ENCODE data around the gene SEC61A2.

Gene SEC61A2

DNA sequence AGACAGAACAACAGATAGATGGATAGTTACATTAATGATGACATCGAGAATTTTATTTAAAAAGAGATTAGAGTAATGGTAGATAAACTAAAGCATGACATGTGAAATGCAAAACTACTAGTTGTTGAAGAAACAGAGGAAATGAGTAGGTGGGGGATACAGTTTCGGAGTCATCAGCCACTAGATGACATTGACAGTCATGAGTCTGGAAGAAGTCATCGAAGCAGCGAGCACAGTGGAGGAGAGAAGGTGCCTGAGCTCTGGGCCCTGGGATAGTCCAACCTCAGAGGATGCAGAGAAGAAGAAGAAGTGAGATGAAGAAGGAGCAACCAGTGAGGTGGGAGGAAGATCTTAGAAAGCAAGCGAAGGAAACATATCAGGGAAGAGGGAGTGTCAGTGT, 20.2 kb upstream of the SEC61A2 start:
- TF ChIP-seq, protein P1, sequence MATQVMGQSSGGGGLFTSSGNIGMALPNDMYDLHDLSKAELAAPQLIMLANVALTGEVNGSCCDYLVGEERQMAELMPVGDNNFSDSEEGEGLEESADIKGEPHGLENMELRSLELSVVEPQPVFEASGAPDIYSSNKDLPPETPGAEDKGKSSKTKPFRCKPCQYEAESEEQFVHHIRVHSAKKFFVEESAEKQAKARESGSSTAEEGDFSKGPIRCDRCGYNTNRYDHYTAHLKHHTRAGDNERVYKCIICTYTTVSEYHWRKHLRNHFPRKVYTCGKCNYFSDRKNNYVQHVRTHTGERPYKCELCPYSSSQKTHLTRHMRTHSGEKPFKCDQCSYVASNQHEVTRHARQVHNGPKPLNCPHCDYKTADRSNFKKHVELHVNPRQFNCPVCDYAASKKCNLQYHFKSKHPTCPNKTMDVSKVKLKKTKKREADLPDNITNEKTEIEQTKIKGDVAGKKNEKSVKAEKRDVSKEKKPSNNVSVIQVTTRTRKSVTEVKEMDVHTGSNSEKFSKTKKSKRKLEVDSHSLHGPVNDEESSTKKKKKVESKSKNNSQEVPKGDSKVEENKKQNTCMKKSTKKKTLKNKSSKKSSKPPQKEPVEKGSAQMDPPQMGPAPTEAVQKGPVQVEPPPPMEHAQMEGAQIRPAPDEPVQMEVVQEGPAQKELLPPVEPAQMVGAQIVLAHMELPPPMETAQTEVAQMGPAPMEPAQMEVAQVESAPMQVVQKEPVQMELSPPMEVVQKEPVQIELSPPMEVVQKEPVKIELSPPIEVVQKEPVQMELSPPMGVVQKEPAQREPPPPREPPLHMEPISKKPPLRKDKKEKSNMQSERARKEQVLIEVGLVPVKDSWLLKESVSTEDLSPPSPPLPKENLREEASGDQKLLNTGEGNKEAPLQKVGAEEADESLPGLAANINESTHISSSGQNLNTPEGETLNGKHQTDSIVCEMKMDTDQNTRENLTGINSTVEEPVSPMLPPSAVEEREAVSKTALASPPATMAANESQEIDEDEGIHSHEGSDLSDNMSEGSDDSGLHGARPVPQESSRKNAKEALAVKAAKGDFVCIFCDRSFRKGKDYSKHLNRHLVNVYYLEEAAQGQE (IDR thresholded peaks at IDR 0.05; ENCODE audit: insufficient read depth in 1 of 2, low read depth in 2 of 2, low read length in 2 of 2): no peak
- TF ChIP-seq SIN3A (IDR thresholded peaks at IDR 0.05; ENCODE audit: borderline replicate concordance, insufficient read depth, low read length): no peak
- no peak for TF ChIP-seq FOXP2 (optimal IDR thresholded peaks at IDR 0.05; ENCODE audit: borderline replicate concordance, extremely low read depth, extremely low read length, insufficient read depth)
- TF ChIP-seq POLR2AphosphoS5 (IDR thresholded peaks at IDR 0.05; ENCODE audit: low read depth, low read length): no peak
- no peak for TF ChIP-seq TAF1 (IDR thresholded peaks at IDR 0.05; ENCODE audit: borderline replicate concordance, insufficient read depth, low read length)

DNA sequence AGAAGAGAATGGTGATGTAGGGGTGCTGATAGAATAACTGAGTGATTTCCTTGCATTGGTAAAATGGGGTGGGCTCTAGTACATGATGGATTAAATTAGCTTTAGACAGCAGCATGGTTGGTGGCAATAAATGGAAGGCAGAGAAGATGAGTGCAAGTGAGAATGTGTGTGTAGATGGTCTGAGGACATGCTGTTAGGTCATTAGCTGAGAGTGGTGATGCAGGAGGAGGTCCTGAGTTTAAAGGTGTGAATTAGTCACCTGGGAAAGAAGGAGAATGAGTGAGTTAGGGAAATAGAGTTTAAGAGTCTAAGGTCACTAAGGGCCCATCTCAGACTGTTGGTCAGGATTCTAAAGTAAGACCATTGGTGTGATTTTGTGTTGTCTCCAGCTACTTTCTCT, 17.9 kb upstream of the SEC61A2 start:
- TF ChIP-seq, protein P1 (IDR thresholded peaks at IDR 0.05; ENCODE audit: insufficient read depth in 1 of 2, low read depth in 2 of 2, low read length in 2 of 2): no peak
- TF ChIP-seq TAF1 (IDR thresholded peaks at IDR 0.05; ENCODE audit: borderline replicate concordance, insufficient read depth, low read length) (no peak), SIN3A (IDR thresholded peaks at IDR 0.05; ENCODE audit: borderline replicate concordance, insufficient read depth, low read length) (no peak), POLR2AphosphoS5 (IDR thresholded peaks at IDR 0.05; ENCODE audit: low read depth, low read length) (no peak), FOXP2 (optimal IDR thresholded peaks at IDR 0.05; ENCODE audit: borderline replicate concordance, extremely low read depth, extremely low read length, insufficient read depth) (no peak)

DNA sequence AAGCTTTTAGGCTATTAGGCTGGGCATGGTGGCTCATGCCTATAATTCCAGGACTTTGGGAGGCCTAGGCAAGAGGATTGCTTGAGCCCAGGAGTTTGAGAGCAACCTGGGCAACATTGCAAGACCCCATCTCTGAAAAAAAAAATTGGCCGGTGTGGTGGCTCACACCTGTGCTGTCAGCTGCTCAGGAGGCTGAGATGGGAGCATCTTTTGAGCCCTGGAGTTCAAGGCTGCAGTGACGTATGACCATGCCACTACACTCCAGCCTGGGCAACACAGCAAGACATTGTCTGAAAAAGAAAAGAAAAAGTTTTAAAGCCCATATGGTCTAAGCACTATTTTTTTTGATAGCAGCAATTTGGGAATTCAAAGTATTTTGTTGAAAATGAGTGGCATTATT, 15.8 kb upstream of the SEC61A2 start:
- TF ChIP-seq SIN3A (IDR thresholded peaks at IDR 0.05; ENCODE audit: borderline replicate concordance, insufficient read depth, low read length) (no peak), FOXP2 (optimal IDR thresholded peaks at IDR 0.05; ENCODE audit: borderline replicate concordance, extremely low read depth, extremely low read length, insufficient read depth) (no peak), POLR2AphosphoS5 (IDR thresholded peaks at IDR 0.05; ENCODE audit: low read depth, low read length) (no peak), TAF1 (IDR thresholded peaks at IDR 0.05; ENCODE audit: borderline replicate concordance, insufficient read depth, low read length) (no peak)
- TF ChIP-seq, protein P1 (IDR thresholded peaks at IDR 0.05; ENCODE audit: insufficient read depth in 1 of 2, low read depth in 2 of 2, low read length in 2 of 2): no peak

DNA sequence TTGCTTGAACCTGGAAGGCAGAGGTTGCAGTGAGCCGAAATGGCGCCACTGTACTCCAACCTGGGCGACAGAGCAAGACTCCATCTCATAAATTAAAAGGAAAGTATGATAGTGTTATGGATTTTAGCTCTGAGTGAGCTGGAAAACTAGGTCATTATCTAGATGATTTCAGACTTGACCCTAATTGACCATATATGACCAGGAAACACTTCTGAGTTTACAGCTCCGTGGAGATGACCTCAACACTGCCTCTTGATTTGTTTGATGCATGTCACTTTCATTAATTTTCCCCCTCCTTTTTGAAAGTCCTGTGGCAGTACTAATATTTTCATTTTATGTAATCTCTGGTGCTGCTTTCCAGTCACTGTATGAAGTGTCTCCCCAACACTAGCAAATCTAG, 7.8 kb upstream of the SEC61A2 start:
- TF ChIP-seq POLR2AphosphoS5 (IDR thresholded peaks at IDR 0.05; ENCODE audit: low read depth, low read length) (no peak), FOXP2 (optimal IDR thresholded peaks at IDR 0.05; ENCODE audit: borderline replicate concordance, extremely low read depth, extremely low read length, insufficient read depth) (no peak), TAF1 (IDR thresholded peaks at IDR 0.05; ENCODE audit: borderline replicate concordance, insufficient read depth, low read length) (no peak)

DNA sequence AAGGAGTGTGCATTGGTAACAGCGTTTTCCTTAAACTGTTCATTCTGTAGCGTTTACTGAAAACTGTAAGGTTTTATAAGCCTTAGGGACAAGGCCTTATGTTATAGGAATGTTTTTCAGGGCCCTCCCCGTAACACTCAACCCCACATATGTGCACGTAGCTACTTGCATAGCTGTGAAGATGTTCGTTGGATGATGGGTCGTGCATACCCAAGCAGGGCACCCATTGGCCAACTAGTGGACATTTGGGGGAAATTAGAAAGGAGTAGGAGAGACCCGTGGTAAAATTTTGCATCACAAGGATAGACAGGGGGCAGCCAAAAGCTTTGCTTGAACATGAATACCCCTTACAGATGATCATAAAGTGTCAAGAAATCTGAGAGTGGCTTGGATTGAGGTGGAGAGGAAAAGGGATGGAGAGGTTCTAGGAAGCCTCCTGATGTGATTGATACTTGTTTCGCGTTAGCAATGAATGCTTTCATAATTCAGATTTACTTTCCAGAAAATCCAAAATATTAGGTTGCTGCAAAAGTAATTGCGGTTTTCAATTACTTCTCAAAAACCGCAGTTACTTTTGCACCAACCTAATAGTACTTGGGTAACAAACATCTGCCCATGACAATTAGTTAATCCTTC, 878 bp downstream of the SEC61A2 start:
- TF ChIP-seq SIN3A (IDR thresholded peaks at IDR 0.05; ENCODE audit: borderline replicate concordance, insufficient read depth, low read length) (no peak), FOXP2 (optimal IDR thresholded peaks at IDR 0.05; ENCODE audit: borderline replicate concordance, extremely low read depth, extremely low read length, insufficient read depth) (no peak)

DNA sequence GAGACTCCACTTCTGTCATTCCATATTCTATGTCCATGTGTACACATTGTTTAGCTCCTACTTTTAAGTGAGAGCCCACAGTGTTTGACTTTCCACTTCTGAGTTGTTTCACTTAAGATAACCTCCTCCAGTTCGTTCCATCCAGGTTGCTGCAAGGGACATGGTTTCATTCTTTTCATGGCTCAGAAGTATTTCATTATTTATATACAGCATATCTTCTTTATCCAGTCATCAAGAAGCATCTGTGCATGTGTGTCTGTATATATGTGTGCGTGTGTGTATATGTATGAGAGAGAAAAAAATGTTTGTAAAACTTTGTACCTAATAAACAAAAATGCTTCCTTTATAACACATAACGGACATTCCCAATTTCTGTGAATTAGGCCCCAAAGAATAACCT, 6.2 kb downstream of the SEC61A2 start:
- no peak for TF ChIP-seq SIN3A (IDR thresholded peaks at IDR 0.05; ENCODE audit: borderline replicate concordance, insufficient read depth, low read length)
- TF ChIP-seq TAF1 (IDR thresholded peaks at IDR 0.05; ENCODE audit: borderline replicate concordance, insufficient read depth, low read length): no peak
